ENCODE measurements around the gene TRAK1.

DNA sequence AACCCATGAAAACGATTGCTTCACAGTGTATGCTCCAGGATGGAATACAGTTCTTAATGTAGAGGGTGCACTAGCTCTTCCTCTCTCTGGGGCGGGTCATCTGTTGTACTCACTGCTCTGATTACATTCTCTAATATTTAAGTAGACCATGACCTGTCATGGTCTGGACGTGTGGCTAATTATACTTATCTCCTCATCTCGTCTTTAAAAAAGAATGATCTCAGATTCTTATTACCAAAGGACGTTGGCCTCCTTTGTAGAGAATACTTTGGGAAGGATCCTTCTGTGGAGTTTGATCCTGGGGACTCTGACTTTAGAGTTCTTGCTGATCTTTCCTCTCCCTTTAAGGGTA is 48.4 kb upstream of the TRAK1 start:
- TF ChIP-seq, protein P1, sequence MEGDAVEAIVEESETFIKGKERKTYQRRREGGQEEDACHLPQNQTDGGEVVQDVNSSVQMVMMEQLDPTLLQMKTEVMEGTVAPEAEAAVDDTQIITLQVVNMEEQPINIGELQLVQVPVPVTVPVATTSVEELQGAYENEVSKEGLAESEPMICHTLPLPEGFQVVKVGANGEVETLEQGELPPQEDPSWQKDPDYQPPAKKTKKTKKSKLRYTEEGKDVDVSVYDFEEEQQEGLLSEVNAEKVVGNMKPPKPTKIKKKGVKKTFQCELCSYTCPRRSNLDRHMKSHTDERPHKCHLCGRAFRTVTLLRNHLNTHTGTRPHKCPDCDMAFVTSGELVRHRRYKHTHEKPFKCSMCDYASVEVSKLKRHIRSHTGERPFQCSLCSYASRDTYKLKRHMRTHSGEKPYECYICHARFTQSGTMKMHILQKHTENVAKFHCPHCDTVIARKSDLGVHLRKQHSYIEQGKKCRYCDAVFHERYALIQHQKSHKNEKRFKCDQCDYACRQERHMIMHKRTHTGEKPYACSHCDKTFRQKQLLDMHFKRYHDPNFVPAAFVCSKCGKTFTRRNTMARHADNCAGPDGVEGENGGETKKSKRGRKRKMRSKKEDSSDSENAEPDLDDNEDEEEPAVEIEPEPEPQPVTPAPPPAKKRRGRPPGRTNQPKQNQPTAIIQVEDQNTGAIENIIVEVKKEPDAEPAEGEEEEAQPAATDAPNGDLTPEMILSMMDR (IDR thresholded peaks at IDR 0.05): no peak
- TF ChIP-seq POLR2A (IDR thresholded peaks at IDR 0.05): no peak
